GM18907 (cell line): ENCODE measurements around the gene FAAH.
"Not testable (repeated sequence)": the region's sequence is repeated elsewhere in the genome, so short reads cannot be mapped to it uniquely, and the experiment has no call there.

Experiments used
- ATAC-seq: cut with Tn5 transposase; IDR thresholded peaks from one replicate; pipeline ENCODE4 v1.9.1; 2021; ENCODE audit warnings: mild to moderate bottlenecking, moderate library complexity; ENCODE audit not compliant: unreplicated experiment

The FAAH gene

GRCh38 chr1:46394108-46394871 lies at the start of gene FAAH:
FAAH (plus strand) TSS chr1:46394317; CDS start chr1:46394349, 32 bp downstream.
- ATAC-seq, result no peak

GRCh38 chr1:46344481-46344880 lies 49.6 kb upstream of the FAAH start:
- ATAC-seq, result no peak

- no peak for ATAC-seq
Measured at GRCh38 chr1:46345281-46345680, 48.8 kb upstream of the FAAH start.

- ATAC-seq, result no peak
Measured at GRCh38 chr1:46352363-46352762, 41.8 kb upstream of the FAAH start.

- not testable (repeated sequence) for ATAC-seq
Measured at GRCh38 chr1:46355920-46356319, 38.2 kb upstream of the FAAH start.

- ATAC-seq, result no peak
Measured at GRCh38 chr1:46362158-46362557, 32.0 kb upstream of the FAAH start.

- ATAC-seq, result no peak
Measured at GRCh38 chr1:46363121-46363520, 31.0 kb upstream of the FAAH start.

GRCh38 chr1:46364612-46365011 lies 29.5 kb upstream of the FAAH start:
- ATAC-seq, result no peak

GRCh38 chr1:46365796-46366195 lies 28.3 kb upstream of the FAAH start:
- not testable (repeated sequence) for ATAC-seq

- ATAC-seq, result no peak
Measured at GRCh38 chr1:46367072-46367471, 27.0 kb upstream of the FAAH start.

- ATAC-seq, result not testable (repeated sequence)
Measured at GRCh38 chr1:46367701-46368100, 26.4 kb upstream of the FAAH start.

- ATAC-seq, result no peak
Measured at GRCh38 chr1:46368791-46369190, 25.3 kb upstream of the FAAH start.

- no peak for ATAC-seq
Measured at GRCh38 chr1:46369542-46370213, 24.4 kb upstream of the FAAH start.

- ATAC-seq, result no peak
Measured at GRCh38 chr1:46370214-46370633, 23.9 kb upstream of the FAAH start.

GRCh38 chr1:46372431-46372830 lies 21.7 kb upstream of the FAAH start:
- ATAC-seq, result no peak

GRCh38 chr1:46379996-46380395 lies 14.1 kb upstream of the FAAH start:
- ATAC-seq, result no peak

GRCh38 chr1:46380508-46380907 lies 13.6 kb upstream of the FAAH start:
- no peak for ATAC-seq

GRCh38 chr1:46393510-46393909 lies 607 bp upstream of the FAAH start:
- ATAC-seq, result no peak

- ATAC-seq, result no peak
Measured at GRCh38 chr1:46394872-46395465, 852 bp downstream of the FAAH start.

- no peak for ATAC-seq
Measured at GRCh38 chr1:46396441-46397398, 2.6 kb downstream of the FAAH start.

GRCh38 chr1:46399307-46399706 lies 5.2 kb downstream of the FAAH start:
- ATAC-seq, result no peak
